Activated CD8-positive, alpha-beta T cell treated with anti-CD3 and anti-CD28 coated beads, Interleukin-2, amount 10 ng/mL, durations not matched to agents 7 days and 5 days (primary cell): ENCODE data around the gene GRM4. TPM values are rescaled to one million over a fixed set of nuclear protein-coding genes. Genes with fewer than 3 reads are reported as not detected.

Experiments
- ATAC-seq: fragments of 150-1000 bp; cut with Tn5 transposase; one replicate; pipeline ENCODE4 v1.10.0; 2021; ENCODE audit warnings: moderate library complexity
- CTCF ChIA-PET: fragments of 350-600 bp; sonication (Branson Sonifier 250); formaldehyde crosslinking; loops from one replicate; lab custom pipeline; 2021; ENCODE audit warnings: antibody characterized with exemption; lab: Charles Lee
- POLR2A ChIA-PET: fragments of 350-600 bp; sonication (Branson Sonifier 250); formaldehyde crosslinking; loops from one replicate; lab custom pipeline; 2021; ENCODE audit warnings: antibody characterized with exemption; lab: Charles Lee
- DNase-seq: peaks from one replicate; pipeline ENCODE4 v3.0.0-alpha.2; 2020
- H3K27ac Mint-ChIP-seq: one replicate; pipeline ENCODE4 v1.8.0; 2021; ENCODE audit warnings: mild to moderate bottlenecking, mixed read lengths
- H3K27me3 Mint-ChIP-seq: one replicate; pipeline ENCODE4 v1.8.0; 2021; ENCODE audit warnings: low read depth, mixed read lengths
- H3K36me3 Mint-ChIP-seq: one replicate; pipeline ENCODE4 v1.8.0; 2021; ENCODE audit warnings: low read depth, mixed read lengths
- H3K4me1 Mint-ChIP-seq: one replicate; pipeline ENCODE4 v1.8.0; 2021; ENCODE audit warnings: low read depth, mixed read lengths
- H3K4me3 Mint-ChIP-seq: one replicate; pipeline ENCODE4 v1.8.0; 2021; ENCODE audit warnings: mild to moderate bottlenecking, mixed read lengths
- H3K9me3 Mint-ChIP-seq: one replicate; pipeline ENCODE4 v1.8.0; 2022; ENCODE audit warnings: mixed read lengths; ENCODE audit not compliant: insufficient read depth
- total RNA-seq, 2 experiments: library from RNA; stranded (reverse); gene quantifications; one replicate each; pipeline ENCODE4 v1.2.3, GENCODE V29; 2021

The GRM4 gene
- total RNA-seq, 2 experiments from 2014 or later = not detected

- no peak overlapping the region for H3K4me3 Mint-ChIP-seq
- POLR2A ChIA-PET = no interaction called here
- no peak for ATAC-seq
- H3K4me1 Mint-ChIP-seq = no peaks in the 10 kb centered on the region
- CTCF ChIA-PET = interaction anchor here (1.1 kb wide), 1 partner anchor 14 kb away, joined by 3 read pairs; no protein-coding TSS in a partner anchor
- H3K36me3 Mint-ChIP-seq = no peaks in the 10 kb centered on the region
- H3K9me3 Mint-ChIP-seq = no peaks in the 10 kb centered on the region
- H3K27ac Mint-ChIP-seq = no peak overlapping the region
- peaks cover 6% of the 10 kb centered on the region for H3K27me3 Mint-ChIP-seq
- no peak for DNase-seq
These were observed 30.6 kb upstream of the GRM4 start for GRCh38 chr6:34176261-34177031.

- Mint-ChIP-seq H3K27ac (no peak overlapping the region), H3K27me3 (peaks cover 3% of the 10 kb centered on the region), H3K9me3 (no peaks in the 10 kb centered on the region), H3K4me3 (no peak overlapping the region), H3K36me3 (no peaks in the 10 kb centered on the region), H3K4me1 (no peaks in the 10 kb centered on the region)
- ChIA-PET POLR2A (interaction anchor here (0.9 kb wide), 1 partner anchor 62 kb away, joined by 3 read pairs; the partner anchor contains the start of gene HMGA1), CTCF (no interaction called here)
- ATAC-seq (no peak), DNase-seq (no peak)
These were observed 29.0 kb upstream of the GRM4 start for GRCh38 chr6:34174846-34175399.

GRCh38 chr6:34172961-34173775 is 27.3 kb upstream of the GRM4 start:
- Mint-ChIP-seq H3K36me3 (no peaks in the 10 kb centered on the region), H3K27ac (no peak overlapping the region), H3K4me1 (no peaks in the 10 kb centered on the region), H3K27me3 (peaks cover 3% of the 10 kb centered on the region), H3K4me3 (no peak overlapping the region), H3K9me3 (no peaks in the 10 kb centered on the region)
- DNase-seq (no peak), ATAC-seq (no peak)
- ChIA-PET POLR2A (no interaction called here), CTCF (interaction anchor here (0.8 to 1.2 kb wide), 3 partner anchors 9 to 17 kb away, joined by 3 read pairs; no protein-coding TSS in a partner anchor)

- ChIA-PET POLR2A (interaction anchor here (0.6 kb wide), 1 partner anchor 163 kb away, joined by 4 read pairs; no protein-coding TSS in a partner anchor), CTCF (interaction anchor here (1.2 kb wide), 1 partner anchor 290 kb away, joined by 4 read pairs; no protein-coding TSS in a partner anchor)
- peaks cover 18% of the 10 kb centered on the region for H3K27me3 Mint-ChIP-seq
- H3K4me3 Mint-ChIP-seq = no peak overlapping the region
- H3K4me1 Mint-ChIP-seq = no peaks in the 10 kb centered on the region
- DNase-seq (no peak), ATAC-seq (no peak)
- H3K36me3 Mint-ChIP-seq = no peaks in the 10 kb centered on the region
- no peaks in the 10 kb centered on the region for H3K9me3 Mint-ChIP-seq
- no peak overlapping the region for H3K27ac Mint-ChIP-seq
These were observed 24.5 kb upstream of the GRM4 start for GRCh38 chr6:34170346-34170745.

- DNase-seq = no peak
- Mint-ChIP-seq H3K36me3 (no peaks in the 10 kb centered on the region), H3K9me3 (no peaks in the 10 kb centered on the region), H3K4me1 (no peaks in the 10 kb centered on the region), H3K27ac (no peak overlapping the region), H3K27me3 (peaks cover 20% of the 10 kb centered on the region), H3K4me3 (no peak overlapping the region)
- ChIA-PET CTCF (interaction anchor here (1.2 to 1.5 kb wide), 2 partner anchors 26 to 290 kb away, joined by 3 to 4 read pairs; no protein-coding TSS in a partner anchor), POLR2A (interaction anchor here (0.6 kb wide), 1 partner anchor 163 kb away, joined by 4 read pairs; no protein-coding TSS in a partner anchor)
- no peak for ATAC-seq
These were observed 24.0 kb upstream of the GRM4 start for GRCh38 chr6:34169897-34170296.

- DNase-seq = no peak
- no peak for ATAC-seq
- POLR2A ChIA-PET = no interaction called here
- Mint-ChIP-seq H3K4me1 (no peaks in the 10 kb centered on the region), H3K4me3 (no peak overlapping the region), H3K27me3 (peaks cover 24% of the 10 kb centered on the region), H3K9me3 (peaks cover 6% of the 10 kb centered on the region), H3K27ac (no peak overlapping the region), H3K36me3 (no peaks in the 10 kb centered on the region)
- CTCF ChIA-PET = interaction anchor here (0.9 to 3.6 kb wide), 7 partner anchors 16 to 253 kb away, joined by 3 to 27 read pairs (median 5); partner anchors contain the start of gene SMIM29
These were observed 16.1 kb upstream of the GRM4 start for GRCh38 chr6:34161857-34162515.

- POLR2A ChIA-PET = no interaction called here
- H3K27me3 Mint-ChIP-seq = peaks cover 13% of the 10 kb centered on the region
These were observed 14.0 kb upstream of the GRM4 start for GRCh38 chr6:34159844-34160243.

GRCh38 chr6:34158876-34159275 is 13.0 kb upstream of the GRM4 start:
- Mint-ChIP-seq H3K27me3 (peaks cover 18% of the 10 kb centered on the region), H3K9me3 (peaks cover 6% of the 10 kb centered on the region), H3K4me3 (no peak overlapping the region), H3K4me1 (peaks cover 5% of the 10 kb centered on the region), H3K27ac (no peak overlapping the region), H3K36me3 (no peaks in the 10 kb centered on the region)
- no peak for ATAC-seq
- ChIA-PET POLR2A (no interaction called here), CTCF (interaction anchor here (1.4 to 1.9 kb wide), 3 partner anchors 8 to 104 kb away, joined by 3 to 5 read pairs (median 5); no protein-coding TSS in a partner anchor)
- no peak for DNase-seq

More at GRCh38 chr6:34159844-34160243, 14.0 kb upstream of the GRM4 start:
- Mint-ChIP-seq H3K36me3 (no peaks in the 10 kb centered on the region), H3K9me3 (peaks cover 6% of the 10 kb centered on the region), H3K4me3 (no peak overlapping the region), H3K27ac (no peak overlapping the region), H3K4me1 (no peaks in the 10 kb centered on the region)
- ATAC-seq = no peak
- CTCF ChIA-PET = interaction anchor here (1.8 kb wide), 1 partner anchor 105 kb away, joined by 5 read pairs; no protein-coding TSS in a partner anchor
- DNase-seq = no peak

GRCh38 chr6:34157851-34158250 is 12.0 kb upstream of the GRM4 start:
- ATAC-seq = no peak
- H3K27ac Mint-ChIP-seq = no peak overlapping the region
- POLR2A ChIA-PET = no interaction called here

GRCh38 chr6:34157236-34157830 is 11.4 kb upstream of the GRM4 start:
- ChIA-PET POLR2A (no interaction called here), CTCF (interaction anchor here (1.0 to 2.7 kb wide), 4 partner anchors 9 to 446 kb away, joined by 3 to 19 read pairs (median 4); partner anchors contain the start of gene UQCC2)
- H3K36me3 Mint-ChIP-seq = no peaks in the 10 kb centered on the region
- H3K27me3 Mint-ChIP-seq = peaks cover 28% of the 10 kb centered on the region
- no peak overlapping the region for H3K27ac Mint-ChIP-seq
- no peak overlapping the region for H3K4me3 Mint-ChIP-seq
- DNase-seq (no peak), ATAC-seq (no peak)
- peaks cover 5% of the 10 kb centered on the region for H3K4me1 Mint-ChIP-seq
- peaks cover 6% of the 10 kb centered on the region for H3K9me3 Mint-ChIP-seq

More at GRCh38 chr6:34157851-34158250, 12.0 kb upstream of the GRM4 start:
- Mint-ChIP-seq H3K9me3 (peaks cover 6% of the 10 kb centered on the region), H3K27me3 (peaks cover 23% of the 10 kb centered on the region), H3K36me3 (no peaks in the 10 kb centered on the region), H3K4me1 (peaks cover 5% of the 10 kb centered on the region), H3K4me3 (no peak overlapping the region)
- no peak for DNase-seq
- CTCF ChIA-PET = interaction anchor here (1.0 to 1.9 kb wide), 4 partner anchors 9 to 103 kb away, joined by 3 to 5 read pairs (median 4); no protein-coding TSS in a partner anchor
